Posterior cingulate gyrus (tissue), 11 donors: ENCODE data around the gene CADPS.

Experiments
- DNase-seq, 10 donors: peaks; one replicate each; pipeline versions ENCODE4 v3.0.0 to v3.0.0-alpha.2; 2020 to 2021; ENCODE audit warnings: mixed read lengths in 3 of 10
- intact Hi-C: fragments of 100-400 bp; cut with DNase I; formaldehyde crosslinking; loops from one replicate; pipeline ENCODE4 v1.15.1; 2023

The CADPS gene

DNA sequence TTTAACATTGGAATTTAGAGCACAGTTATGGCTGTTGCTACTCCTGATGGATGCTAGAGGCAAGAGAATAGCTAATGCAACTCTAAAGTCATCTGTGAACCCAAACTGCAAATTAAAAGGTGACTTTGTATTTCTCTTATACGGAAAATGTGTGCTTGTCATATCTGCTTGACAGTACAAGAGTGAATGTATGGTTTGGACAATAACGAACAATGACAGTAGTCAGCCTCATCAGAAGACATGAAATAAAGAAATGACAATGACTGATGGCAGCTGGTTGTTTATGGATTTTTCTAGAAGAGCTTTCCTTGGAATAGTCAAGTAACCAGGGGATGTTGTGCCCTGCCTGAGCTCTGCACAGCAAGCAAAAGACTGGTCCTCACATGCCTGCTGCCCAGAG is 333.0 kb downstream of the CADPS start:
- no peak for DNase-seq
- intact Hi-C loops, result no loop called here

DNA sequence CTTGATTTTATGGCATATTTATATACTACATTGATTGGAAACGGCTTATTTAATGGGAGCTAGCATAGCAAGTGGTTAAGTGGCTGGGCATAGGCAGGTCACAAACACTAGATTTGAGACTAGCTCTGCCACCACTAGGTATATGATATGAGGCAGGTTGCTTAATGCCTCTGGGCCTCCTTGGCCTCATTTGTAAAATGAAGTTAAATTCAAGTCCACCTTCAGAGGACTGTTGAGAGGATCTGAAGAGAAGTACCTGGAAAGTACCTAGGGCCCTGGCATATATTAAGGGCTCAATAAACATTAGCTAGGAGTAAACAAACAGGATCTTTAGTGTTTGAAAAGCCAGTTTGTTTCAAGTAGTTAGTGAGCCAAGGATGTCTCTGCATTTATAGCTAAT is 335.5 kb downstream of the CADPS start:
- no peak for DNase-seq
- intact Hi-C loops, result no loop called here

DNA sequence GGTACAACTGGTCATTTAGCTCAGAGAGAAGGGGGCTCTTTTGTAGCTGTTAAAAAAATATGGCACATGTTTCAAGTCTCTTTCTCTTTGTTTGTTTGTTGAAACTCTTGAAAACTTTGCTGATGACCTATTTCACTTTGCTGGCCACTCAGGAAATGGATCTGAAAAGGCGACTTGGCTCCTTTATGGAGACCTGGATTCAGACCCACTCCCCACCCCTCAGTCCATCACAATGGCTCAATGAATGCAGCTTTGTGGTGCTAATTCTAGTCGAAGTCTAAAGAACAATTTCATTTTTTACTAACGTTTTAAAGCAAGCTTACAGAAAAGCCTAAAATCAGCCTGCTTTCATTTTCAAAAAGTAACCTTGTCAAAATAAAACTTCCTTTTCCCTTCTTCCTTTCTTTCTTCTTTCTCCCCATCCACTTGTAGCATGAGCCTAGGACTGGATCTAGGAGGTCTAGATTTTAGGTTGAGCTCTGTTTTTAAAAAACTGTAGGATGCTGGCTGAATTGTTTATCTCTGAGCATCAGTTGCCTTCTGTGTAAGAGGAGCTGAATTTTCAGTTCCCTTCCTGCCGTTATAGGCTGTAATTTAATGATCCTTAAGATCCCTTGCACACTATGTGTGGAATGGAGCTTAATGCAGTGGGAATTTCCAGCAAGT is 336.4 kb downstream of the CADPS start:
- intact Hi-C loops, result no loop called here

DNA sequence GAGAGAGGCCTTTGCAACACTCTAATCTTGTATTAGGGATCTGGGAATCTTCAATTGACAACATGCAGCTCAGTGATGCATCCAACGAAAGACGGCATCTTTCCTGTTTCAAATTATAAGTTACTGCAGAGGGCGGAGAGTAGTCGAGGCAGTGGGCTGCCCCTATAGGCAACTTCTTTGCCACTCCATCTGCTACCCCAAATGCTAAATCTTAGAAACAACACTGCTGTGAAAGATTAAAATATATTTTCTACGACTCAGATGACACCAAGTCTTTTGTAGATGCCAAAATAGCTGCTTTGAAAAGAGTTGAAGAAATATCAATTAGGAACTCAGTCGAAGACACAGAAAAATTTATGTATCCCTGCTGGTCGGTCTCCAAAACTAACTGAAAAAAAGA is 340.9 kb downstream of the CADPS start:
- no peak for DNase-seq
- intact Hi-C loops, result no loop called here

More for the DNA sequence above, 336.4 kb downstream of the CADPS start:
- DNase-seq, result no peak

DNA sequence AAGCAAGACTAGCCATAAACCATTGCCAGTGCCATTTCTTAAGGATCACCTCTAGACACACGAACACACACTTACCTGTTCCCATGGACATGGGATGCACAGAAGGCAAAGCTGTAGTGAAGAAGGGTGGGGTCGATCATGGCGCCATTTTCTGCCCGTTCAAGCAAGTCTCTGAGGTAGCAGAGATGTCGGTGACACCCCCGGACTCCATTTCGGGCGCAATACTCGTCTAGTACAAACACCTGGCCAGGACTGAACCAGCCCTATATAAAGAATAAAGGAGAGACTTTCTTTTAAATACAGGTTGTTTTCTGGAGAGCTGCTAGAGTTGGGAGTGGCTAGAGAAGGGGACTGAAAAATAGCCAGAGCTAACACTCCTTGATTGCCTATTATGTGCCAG is 342.4 kb downstream of the CADPS start:
- peak in 1 of 10 donors; percentile 29 for DNase-seq
- intact Hi-C loops, result no loop called here

DNA sequence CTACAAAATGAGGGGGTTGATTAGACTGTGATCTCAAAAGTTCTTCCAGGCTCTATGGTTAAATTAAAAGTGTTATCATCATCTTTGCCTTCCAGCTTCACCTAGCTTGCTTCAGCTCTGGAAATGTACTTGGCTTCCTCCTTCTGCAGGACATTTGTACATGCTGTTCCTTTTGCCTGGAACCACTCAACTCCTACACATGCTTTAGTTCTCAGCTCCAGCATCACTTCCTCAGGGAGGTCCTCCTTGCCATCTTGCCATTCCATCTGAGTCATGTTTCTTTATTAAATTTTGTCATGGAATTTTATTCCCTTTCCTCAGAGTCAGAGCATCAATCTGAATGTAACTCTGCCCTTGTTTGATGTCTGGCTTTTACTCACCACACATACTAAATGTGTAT is 343.2 kb downstream of the CADPS start:
- intact Hi-C loops, result no loop called here
- DNase-seq, result no peak

DNA sequence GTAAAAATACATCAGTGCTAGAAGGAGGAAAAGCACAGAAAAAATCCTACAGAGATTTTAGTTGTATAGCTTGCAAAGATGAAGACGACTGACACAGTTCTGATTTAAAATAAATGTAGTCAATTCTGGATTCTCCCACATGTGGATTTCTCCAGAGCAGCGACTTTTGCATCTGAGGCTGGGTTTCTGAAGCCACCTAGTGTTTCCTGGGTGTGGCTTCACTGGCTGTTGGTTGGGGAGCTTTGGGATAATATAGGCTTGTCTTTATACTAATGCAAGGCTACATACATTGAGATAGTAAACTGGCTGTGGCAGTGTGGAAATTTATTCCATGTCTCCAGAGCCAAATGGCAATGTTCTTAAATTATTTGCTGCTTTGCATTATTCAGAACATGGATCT is 343.7 kb downstream of the CADPS start:
- DNase-seq, result peak in 1 of 10 donors; percentile 61
- intact Hi-C loops, result no loop called here

DNA sequence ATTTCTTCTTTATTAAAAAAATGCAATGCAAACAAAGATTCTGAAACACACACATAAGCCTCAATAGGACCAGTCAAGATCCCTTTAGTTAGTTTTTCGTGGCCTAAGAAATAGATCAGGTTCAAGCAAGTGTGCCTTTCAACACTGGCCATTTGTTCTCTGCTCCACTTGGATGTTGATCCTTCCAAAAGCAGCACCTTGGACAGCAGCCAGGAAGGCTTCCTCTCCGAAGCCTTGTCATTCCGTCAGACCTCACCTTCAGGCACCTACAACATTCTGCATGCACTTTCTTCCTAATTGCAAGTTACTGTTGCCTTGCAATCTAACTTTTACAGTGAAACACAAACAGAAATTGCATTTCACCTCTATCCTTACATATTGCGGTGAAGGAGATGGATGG is 346.0 kb downstream of the CADPS start:
- peak in 3 of 10 donors; percentile 22 to 53 (median 26) for DNase-seq
- intact Hi-C loops, result no loop called here

DNA sequence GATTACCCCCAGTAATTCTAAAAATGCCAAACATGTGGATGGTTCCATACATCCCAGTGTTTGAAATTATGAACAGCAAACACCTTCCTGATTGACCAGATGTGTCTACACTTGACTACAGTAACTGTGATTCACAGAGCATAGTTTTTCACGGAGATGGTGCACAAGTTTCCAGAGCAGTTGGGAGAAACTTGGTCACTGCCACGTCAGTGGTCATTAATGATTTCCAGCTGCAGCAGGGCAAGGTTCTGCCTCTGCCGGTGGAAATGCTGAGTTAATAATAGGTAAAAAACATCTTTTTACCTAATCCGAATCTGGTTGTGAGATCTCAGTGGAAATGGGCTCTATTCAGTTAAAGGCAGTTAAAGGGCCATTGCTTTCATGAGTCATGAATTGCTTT is 347.7 kb downstream of the CADPS start:
- intact Hi-C loops, result no loop called here
- DNase-seq, result no peak

DNA sequence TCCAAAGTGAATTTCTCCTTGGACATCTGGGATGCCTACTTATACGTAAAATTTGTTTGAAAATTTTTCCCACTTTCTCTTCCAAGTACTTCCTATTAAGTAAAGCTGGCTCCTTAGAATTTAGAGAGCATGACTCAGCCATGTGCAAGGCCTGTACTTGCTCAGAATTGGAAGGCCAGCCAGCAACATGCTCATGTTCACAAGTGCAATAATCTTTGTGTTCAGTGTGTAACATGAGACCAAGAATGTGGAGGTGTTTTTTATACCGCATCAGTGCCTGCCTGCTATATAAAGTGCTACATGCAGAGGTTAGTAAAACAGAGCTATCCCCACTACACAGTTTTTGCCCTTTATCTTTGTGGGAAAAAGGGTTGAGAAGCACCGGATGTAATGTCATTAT is 349.9 kb downstream of the CADPS start:
- intact Hi-C loops, result no loop called here
- no peak for DNase-seq

DNA sequence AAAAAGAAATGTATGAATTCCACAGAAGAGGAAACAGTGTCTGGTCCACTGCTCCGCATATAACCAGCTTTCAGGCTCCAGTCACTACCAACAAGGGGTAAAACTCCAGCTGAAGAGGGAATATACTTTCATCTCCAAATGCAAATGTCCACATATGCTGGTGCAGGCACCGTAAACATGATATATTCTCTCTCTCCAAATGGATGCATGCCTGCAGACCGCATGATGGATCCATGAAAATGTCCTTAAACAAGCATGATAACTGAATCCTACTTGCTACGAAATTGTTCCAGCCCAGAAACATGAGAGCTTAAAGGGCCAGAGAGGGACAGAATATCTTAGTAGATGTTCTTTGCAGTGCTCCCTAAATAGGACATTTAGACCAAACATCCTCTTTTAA is 351.5 kb downstream of the CADPS start:
- intact Hi-C loops, result no loop called here
- DNase-seq, result no peak

DNA sequence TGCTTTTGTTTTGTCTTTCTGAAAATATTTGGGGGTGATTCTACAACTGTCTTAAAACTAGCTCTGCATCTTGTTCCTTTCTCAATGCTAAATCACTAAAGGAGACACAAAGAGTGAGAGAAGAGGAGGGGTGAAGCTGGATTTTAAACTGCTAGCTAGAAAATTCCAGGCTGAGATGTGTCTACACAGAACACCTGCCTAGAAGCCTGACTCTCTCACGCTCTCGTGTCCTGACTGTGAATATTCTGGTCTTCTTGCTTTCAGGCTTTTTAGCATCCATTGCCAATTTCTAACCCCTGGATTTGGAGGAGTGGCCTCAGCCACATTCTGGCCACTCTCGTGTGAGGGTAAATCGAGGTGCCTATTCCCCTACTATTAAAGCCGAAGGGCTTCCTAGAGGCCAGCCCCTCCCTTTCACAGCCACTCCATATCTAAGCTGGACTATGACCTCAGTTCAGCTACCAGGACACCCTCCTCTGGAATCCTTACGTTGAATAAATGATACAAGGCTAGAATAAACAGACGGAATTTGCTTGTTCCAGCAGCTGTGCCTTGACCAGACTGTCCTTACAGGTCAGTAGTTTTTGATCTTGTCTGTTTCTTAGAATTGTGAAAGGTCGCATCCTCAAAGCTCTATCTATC is 353.6 kb downstream of the CADPS start:
- intact Hi-C loops, result no loop called here
- no peak for DNase-seq

DNA sequence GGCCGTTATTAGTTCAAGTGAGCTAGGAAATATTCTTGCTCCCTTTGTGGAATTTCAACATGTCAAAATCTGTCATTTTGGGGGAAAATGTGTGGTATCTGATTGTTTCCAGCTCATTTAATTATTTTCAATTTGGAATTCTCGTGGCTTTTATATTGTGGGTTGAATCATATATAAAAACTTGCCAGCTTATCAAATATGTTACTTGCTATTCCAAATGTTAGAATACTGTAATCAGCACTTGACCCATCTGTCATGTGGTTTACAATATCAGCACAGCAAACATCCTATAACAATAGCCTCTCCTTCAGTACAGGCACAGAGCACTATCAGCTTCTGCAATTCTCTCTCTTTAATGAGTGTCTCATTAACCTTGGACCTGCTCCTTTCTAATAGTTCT is 371.7 kb downstream of the CADPS start:
- no peak for DNase-seq
- intact Hi-C loops, result no loop called here

DNA sequence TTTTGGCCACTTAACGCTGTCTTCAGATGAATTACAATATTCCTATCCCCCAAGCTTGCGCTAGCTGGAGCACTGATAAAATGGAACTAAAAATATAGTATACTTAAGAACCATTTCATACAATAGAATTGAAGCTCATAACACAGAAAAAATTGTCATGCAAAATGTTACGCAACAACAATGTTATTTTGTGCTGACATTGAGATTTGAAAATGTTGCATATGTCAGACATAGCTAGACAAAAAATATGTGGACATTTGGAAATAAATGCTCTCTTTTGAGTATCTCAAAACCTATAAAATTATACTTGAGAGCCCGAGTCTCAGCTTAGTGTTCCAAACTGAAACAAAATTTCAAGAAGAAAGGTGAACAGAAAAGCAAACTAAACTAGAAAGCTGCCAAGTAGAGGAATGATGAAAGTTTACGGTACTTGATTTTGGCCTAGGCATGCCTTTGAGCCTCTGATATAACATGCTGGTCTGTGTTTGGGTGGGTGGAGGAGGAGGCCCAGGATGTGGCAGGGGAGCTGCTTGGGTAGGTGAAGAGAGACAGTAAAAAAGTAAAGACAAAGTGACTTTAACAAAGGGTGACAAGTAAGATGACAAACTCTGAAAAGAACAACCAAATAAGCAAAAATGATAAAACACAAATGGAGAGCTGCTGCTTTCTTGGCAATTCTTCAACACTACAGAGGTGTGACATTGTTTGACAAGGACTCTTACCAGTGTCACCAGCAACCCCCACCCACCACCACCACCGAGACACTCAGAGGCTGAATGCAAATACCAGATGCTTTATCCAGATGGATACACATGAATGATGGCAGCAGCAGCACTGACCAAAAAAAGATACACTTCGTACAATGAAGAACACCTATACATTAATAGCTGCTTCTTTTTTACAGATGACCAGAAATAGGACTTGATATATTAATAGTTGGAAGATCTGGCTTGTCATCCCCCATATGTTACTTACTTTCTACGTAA is 372.6 kb downstream of the CADPS start:
- intact Hi-C loops, result no loop called here
- DNase-seq, result no peak

DNA sequence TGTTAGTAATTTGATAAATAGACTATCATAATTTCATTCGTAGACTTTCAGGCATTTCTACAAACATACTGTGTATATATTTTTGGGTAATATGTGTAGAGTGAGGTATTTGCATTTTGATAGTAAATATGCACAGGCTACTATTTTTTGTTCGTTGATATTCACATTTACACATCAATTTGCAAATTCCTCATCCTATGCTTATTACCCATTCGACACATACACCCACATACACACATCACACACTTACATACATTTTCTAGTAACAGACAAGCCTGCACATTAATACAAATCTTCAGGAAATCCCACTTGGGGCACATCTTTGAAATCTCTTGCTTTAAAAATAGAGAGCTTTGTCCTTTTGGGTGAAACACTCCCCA is 373.9 kb downstream of the CADPS start:
- DNase-seq, result no peak
- intact Hi-C loops, result no loop called here

DNA sequence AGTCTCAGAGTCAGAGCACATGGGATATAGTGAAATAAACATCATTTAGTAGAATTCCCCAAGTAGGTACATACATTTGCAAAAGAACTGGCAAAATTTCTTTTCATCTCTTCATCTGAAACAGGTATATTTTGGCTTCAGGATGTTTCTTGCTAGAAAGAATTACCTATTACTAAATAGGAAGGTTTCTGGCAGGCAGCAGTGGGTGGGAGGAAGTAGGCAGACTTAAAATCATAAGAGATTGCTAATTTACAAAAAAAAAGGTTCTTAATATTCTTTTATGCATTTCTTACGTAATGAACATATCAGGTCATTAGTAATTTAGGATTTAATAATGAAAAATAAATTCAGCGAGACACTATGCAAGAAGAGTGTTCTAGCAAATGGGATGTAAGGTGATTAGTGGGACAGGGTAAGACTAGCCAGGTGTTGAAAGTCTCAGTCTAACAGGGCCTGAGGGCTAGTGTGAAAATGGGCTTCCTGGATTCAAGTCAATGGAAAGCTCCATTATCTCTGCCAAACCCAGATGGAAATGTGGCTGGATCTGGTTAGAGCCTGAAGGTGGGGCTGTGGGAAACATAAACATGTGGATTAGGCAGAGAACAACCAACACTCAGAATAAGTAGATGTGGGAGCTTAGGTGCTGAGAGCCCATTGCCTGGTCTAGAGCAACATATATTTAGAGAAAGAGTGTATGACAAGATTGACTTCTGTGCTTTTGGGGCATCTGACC is 374.5 kb downstream of the CADPS start:
- DNase-seq, result no peak
- intact Hi-C loops, result no loop called here

DNA sequence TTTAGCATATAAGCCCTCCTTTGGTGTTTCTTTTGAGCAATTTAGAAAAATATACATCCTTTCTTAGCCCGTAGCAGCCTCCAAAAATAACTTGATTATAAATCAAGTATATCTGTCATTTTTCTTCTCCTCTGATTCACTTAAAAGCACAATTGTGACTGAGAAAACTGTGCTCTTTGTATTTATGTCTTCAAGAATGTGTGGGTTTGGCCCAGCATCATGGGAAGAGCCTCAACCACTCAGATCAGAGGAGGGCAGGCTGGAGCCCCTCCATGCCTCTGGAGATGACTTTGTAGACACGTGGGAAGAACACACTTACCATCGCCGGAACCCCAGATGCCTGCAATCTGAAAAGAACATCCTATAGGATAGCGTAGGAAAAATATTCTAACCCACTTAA is 378.1 kb downstream of the CADPS start:
- DNase-seq, result no peak
- intact Hi-C loops, result no loop called here

DNA sequence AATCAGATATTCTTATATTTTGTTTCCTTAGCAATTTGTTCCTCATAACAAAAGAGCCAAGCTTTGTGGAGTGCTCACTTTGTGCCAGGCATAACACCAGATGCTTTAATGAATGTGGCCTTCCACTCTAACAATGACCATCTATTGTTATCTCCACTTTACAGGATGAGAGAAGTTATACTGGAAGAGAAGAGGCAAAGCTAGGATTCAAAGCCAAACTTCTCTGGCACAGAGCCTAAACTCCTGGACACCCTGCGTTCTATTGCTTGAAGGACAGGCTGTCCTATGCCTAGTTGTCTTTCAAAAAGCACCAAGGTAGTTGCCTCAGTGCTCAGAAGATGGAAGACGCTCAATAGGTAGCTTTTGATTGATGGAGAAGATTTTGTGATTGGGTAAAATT is 378.7 kb downstream of the CADPS start:
- DNase-seq, result no peak
- intact Hi-C loops, result no loop called here

DNA sequence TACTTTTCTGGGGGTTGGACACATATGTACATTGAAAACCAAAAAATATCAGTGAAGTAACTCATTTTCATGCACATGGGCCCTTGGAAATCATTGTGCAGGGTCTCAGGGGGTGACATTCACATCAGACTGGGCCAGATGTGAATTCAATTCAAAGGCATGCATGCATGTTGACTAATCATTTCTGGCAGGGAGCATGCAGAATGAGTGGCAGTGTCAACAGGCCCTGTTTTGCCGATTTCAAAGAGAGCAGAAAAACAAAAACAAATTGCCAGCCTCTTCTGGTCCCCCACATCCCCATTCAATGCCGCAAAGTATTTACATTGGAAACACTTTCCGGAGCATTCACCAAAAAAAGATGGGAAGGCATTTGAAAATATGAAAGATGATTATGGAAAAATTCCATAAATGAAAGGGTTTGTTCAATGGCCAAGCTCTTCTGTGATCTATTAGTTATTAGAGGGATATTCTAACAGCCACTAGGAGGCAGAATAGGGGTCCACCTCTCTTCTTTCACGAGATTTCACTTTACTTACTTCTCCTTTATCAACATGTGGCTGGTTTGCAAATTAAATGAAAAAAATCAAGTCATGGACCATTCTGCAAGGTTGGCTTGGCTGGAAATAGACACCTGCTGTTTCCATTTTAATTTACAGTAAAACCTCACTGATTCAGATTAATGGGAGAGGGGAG is 382.0 kb downstream of the CADPS start:
- DNase-seq, result no peak
- intact Hi-C loops, result no loop called here

DNA sequence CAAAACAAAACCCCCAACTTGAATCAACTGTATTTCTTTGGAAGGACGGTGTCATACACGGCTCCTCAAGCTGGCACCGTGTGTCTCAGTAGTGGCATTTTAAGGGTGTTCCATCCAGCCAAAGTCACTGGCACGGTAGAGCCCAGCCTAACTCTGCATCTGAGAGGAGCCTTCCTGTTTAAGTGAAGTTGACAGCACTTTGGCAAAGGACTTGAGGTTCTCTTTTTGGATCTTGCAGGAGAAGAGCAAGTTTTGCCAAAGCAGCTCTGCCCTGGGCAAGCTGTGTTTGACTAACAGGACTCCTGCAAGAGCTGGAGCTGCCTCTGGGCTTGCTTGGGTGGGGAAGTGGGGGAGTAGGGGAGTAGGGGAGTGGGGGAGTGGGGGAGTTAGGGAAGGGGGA is 392.3 kb downstream of the CADPS start:
- intact Hi-C loops, result no loop called here
- DNase-seq, result no peak
